Medulla oblongata (tissue), 1 donor: Measurements from ENCODE around the gene COMMD3.

Experiments used
- DNase-seq: peaks from one replicate; pipeline ENCODE4 v3.0.0-alpha.2; 2015; ENCODE audit errors: extremely low spot score

Gene COMMD3

DNA sequence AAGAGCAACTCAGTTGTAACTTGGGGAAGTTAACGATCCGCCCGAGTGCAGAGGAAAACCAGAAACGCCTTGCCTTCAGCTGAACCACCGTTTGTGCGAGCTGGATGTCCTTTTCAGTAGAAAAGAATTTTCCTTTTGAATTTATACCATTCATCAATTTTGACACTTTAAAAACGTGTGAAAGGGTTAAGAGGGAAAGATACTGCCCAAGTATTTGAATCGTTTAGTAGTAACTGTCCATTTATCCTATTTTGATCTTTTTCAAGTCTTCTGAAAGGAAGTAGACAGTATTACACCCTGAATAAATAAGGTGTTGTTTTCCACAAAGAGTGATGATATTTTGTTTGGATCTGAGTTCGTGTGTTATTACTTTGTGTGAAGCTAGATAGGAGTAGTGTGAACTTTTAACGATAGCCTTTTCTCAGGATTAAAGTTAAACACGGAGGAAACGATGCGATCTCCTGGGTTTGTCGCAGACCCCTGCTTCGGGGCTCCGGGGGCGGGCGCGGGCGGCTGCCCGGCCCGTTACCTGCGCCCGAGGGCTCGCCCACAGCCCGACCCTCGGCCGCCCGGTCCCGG lies 3.9 kb downstream of the COMMD3 start:
- DNase-seq = peak; percentile 27

GRCh38 chr10:22320591-22321155 lies 4.5 kb downstream of the COMMD3 start, which contains the start of gene BMI1:
TSS of gene BMI1 (plus strand) at chr10:22321099. CDS start at chr10:22326450, 5,351 bp downstream.
- DNase-seq = peak; percentile 83

- peak; percentile 53 for DNase-seq
These were observed 5.2 kb downstream of the COMMD3 start for GRCh38 chr10:22321156-22321923.

- DNase-seq = peak; percentile 43
These were observed 5.9 kb downstream of the COMMD3 start for GRCh38 chr10:22321924-22322640.

DNA sequence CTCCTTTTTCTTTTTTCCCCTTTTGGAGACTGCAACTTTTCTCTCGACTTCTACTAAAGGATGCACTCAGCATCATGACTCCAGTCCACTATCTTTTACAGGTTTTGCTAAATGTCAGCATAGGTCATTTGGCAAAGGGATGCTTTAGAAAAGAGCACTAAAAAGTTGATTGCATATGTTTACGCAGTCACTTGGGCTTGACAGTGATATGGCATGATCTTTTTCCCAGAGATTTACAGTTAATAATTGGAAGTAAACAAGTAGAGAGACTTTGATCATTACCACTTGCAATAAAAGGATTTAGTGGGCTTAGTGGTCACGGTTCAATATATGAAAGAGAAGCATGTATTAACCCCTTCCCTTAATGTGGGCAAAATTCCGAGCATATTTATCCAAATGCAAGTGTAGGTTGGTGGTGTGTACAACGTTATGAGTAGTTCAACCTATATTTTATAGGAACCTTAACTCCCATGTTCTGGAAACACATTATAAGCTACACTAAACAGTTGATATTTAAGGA lies 6.5 kb downstream of the COMMD3 start:
- DNase-seq = peak; percentile 45

- peak; percentile 67 for DNase-seq
These were observed 7.5 kb downstream of the COMMD3 start for GRCh38 chr10:22323538-22324305.

GRCh38 chr10:22324413-22324812 lies 8.2 kb downstream of the COMMD3 start:
- DNase-seq = peak; percentile 50

GRCh38 chr10:22324893-22325271 lies 8.7 kb downstream of the COMMD3 start:
- peak; percentile 40 for DNase-seq

GRCh38 chr10:22325272-22326144 lies 9.3 kb downstream of the COMMD3 start:
- DNase-seq = peak; percentile 57

- peak; percentile 27 for DNase-seq
These were observed 10.0 kb downstream of the COMMD3 start for GRCh38 chr10:22326145-22326702.

DNA sequence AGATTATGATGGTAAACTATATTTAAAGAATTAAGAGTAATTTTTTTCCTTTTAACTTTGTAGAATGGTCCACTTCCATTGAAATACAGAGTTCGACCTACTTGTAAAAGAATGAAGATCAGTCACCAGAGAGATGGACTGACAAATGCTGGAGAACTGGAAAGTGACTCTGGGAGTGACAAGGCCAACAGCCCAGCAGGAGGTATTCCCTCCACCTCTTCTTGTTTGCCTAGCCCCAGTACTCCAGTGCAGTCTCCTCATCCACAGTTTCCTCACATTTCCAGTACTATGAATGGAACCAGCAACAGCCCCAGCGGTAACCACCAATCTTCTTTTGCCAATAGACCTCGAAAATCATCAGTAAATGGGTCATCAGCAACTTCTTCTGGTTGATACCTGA lies 13.0 kb downstream of the COMMD3 start:
- no peak for DNase-seq

GRCh38 chr10:22332116-22332692 lies 16.0 kb downstream of the COMMD3 start:
- DNase-seq = no peak

GRCh38 chr10:22333167-22333974 lies 17.2 kb downstream of the COMMD3 start:
- DNase-seq = no peak

DNA sequence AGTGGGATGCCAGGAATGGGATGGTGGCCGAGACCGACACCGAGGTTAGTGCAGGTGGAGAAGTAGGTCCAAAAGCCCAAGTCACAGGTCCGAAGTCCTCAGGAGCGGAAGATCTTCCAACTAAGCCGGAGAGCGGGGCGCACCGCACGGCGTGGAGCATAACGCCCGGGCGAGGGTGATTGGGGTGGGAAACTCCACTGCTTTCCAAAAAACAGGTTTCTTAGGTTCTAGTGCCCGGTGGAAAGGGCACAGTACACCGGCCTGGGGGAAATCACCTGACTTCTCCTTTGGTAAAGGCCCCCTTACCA lies 17.7 kb downstream of the COMMD3 start:
- DNase-seq = no peak

GRCh38 chr10:22334414-22335172 lies 18.4 kb downstream of the COMMD3 start:
- no peak for DNase-seq

DNA sequence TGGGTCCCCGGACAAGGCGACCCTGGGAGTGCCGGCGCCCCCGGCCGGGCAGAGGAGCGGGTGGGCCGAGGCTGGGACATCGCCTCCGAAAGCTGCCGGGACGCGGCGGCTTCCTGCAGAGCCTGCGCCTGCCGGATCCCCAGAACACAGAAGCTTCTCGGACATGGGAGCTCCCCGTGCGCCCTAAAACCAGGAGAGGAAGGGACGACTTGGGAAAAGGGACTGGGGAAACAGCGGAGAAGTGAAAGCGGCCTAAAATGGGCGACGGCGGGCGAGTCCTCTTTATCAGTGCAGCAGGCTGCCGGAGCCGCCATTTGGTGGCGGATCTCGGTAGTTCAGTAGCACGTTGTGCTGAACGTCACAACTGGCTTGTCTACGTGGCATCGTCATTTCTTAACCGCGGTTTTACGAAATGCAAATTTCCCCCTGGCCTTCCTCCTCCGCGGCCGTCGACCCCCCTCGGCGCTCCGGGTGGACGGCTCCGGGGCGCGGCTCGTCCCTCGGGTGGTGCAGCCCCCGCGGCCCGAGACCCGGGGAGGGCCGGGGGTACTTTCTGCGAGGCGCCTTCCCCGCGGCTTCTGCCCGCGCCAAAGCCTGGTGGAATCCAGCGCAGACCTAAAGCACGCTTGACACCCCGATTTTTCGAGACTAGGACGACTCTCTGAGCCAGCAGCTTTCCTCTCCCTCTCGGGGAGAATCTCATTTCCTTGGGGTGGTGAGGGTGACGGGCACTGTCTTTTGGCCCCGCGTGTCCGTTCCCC lies 19.2 kb downstream of the COMMD3 start:
- DNase-seq = peak; percentile 51

GRCh38 chr10:22338185-22338900 lies 22.2 kb downstream of the COMMD3 start:
- DNase-seq = no peak
